ENCODE data around the gene GPRIN1. TPM values are rescaled to one million over a fixed set of nuclear protein-coding genes. Genes with fewer than 3 reads are reported as not detected.

Gene GPRIN1
- total RNA-seq, 4 donors from 2014 or later, result 0.40 to 1.4 TPM; not detected in 2

DNA sequence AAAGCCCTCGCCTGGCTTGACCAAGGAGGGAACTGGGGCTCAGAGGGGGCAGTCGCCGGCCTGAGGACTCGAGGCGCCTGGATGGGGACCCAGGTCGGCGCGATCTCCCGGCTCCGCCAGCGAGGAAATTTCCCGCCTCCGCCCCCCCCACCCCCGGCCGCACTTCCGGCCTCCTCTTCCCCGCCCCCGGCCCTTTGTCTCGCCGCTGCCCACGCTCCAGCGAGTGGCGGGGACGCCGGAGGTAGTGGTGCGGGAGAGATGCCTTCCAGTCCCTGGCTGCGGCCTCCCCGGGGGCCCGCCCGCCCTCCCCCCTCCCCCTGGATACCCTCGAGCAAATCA lies 448 bp upstream of the GPRIN1 start:
- TF ChIP-seq, protein P1, sequence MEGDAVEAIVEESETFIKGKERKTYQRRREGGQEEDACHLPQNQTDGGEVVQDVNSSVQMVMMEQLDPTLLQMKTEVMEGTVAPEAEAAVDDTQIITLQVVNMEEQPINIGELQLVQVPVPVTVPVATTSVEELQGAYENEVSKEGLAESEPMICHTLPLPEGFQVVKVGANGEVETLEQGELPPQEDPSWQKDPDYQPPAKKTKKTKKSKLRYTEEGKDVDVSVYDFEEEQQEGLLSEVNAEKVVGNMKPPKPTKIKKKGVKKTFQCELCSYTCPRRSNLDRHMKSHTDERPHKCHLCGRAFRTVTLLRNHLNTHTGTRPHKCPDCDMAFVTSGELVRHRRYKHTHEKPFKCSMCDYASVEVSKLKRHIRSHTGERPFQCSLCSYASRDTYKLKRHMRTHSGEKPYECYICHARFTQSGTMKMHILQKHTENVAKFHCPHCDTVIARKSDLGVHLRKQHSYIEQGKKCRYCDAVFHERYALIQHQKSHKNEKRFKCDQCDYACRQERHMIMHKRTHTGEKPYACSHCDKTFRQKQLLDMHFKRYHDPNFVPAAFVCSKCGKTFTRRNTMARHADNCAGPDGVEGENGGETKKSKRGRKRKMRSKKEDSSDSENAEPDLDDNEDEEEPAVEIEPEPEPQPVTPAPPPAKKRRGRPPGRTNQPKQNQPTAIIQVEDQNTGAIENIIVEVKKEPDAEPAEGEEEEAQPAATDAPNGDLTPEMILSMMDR (IDR thresholded peaks at IDR 0.05), result no peak
- no peak for TF ChIP-seq POLR2A (IDR thresholded peaks at IDR 0.05)
- Histone ChIP-seq H3K4me3 (peak overlapping the region; percentile 25 to 31), H3K27ac (no peak overlapping the region), H3K4me1 (peaks cover 0 to 9% of the 10 kb centered on the region in 2 donors), H3K36me3 (no peaks in the 10 kb centered on the region), H3K9me3 (no peaks in the 10 kb centered on the region), H3K27me3 (peaks cover 0 to 8% of the 10 kb centered on the region in 2 donors)
- intact Hi-C loops (cut with DNase I; ENCODE audit: low total_unique reads), result no loop called here
- DNase-seq, result no peak

DNA sequence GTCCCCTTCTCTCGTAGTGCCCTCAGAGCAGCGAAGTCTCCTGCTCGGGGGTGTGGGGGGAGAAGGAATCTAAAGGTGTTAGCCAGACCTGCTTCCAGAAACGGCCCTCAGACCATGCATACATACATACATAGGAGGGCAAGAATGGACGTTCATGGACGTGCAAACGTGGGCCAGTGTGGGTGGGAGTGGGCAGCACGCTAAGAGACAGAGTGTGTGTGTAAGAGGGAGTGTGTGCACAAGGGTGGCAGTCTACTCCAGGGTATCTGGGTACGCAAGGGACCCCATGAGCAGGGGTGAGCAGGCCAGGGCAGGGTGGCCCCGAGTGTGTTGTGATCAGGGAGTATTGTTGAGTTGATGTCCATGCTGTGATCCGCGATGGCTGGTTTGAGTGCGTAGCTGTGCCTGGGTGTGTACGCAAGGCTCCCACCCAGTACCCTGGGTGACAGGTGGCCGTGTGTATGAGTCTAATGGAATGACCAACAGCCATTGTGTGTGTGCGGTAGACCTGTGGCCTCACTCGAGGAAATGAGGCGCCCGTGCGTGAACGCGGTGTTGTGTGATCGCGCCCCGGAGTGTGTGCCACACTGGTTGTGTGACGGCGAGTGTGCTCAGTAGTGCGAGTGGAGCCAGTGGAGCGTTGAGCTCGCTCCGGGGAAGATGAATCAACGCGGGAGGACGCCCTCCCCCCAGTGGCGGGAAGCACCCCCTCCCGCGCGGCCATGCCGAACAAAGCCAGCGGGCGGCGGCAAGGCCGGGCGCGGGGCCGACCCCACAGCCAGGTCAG lies 826 bp downstream of the GPRIN1 start:
- DNase-seq, result no peak
- Histone ChIP-seq H3K36me3 (no peaks in the 10 kb centered on the region), H3K9me3 (no peaks in the 10 kb centered on the region), H3K27me3 (peaks cover 0 to 8% of the 10 kb centered on the region in 2 donors), H3K4me1 (peaks cover 0 to 9% of the 10 kb centered on the region in 2 donors), H3K27ac (no peak overlapping the region), H3K4me3 (peak overlapping the region; percentile 24 to 31)
- intact Hi-C loops (cut with DNase I; ENCODE audit: low total_unique reads), result no loop called here
- TF ChIP-seq, protein P1 (IDR thresholded peaks at IDR 0.05), result no peak
- no peak for TF ChIP-seq POLR2A (IDR thresholded peaks at IDR 0.05)

DNA sequence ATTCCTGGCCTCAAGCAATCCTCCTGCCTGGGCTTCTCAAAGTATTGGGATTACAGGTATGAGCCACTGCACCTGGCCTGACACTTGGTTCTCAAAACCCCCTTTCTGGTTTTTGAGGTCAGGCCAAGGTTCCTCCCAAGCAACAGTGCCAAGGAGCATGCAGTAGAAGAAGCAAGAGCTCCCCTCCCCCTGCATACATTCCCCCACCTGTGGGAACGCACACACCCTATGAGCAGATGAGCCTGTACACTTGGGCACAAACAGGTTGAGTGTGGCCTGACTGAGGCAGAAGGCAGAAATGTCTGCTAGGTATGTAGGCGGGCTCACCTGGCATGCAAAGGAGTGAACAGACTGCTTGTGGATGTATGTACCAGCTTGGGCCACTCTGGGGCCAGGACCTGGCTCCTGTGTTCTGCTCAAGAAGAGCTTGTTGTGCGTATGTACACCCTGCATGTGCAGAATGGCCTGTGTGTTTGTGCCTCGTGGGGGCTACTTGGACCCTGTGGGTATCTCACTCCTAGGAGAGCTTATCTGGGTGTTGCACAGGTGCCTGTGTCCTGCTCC lies 1.7 kb downstream of the GPRIN1 start:
- no peaks in the 10 kb centered on the region for H3K9me3 ChIP-seq
- H3K36me3 ChIP-seq, result no peaks in the 10 kb centered on the region
- TF ChIP-seq, protein P1 (IDR thresholded peaks at IDR 0.05), result no peak
- no peak for TF ChIP-seq POLR2A (IDR thresholded peaks at IDR 0.05)
- H3K27ac ChIP-seq, result no peak overlapping the region
- H3K4me1 ChIP-seq, result peaks cover 0 to 9% of the 10 kb centered on the region in 2 donors
- H3K27me3 ChIP-seq, result peaks cover 0 to 8% of the 10 kb centered on the region in 2 donors
- no peak for DNase-seq
- intact Hi-C loops (cut with DNase I; ENCODE audit: low total_unique reads), result no loop called here
- no peak overlapping the region for H3K4me3 ChIP-seq

DNA sequence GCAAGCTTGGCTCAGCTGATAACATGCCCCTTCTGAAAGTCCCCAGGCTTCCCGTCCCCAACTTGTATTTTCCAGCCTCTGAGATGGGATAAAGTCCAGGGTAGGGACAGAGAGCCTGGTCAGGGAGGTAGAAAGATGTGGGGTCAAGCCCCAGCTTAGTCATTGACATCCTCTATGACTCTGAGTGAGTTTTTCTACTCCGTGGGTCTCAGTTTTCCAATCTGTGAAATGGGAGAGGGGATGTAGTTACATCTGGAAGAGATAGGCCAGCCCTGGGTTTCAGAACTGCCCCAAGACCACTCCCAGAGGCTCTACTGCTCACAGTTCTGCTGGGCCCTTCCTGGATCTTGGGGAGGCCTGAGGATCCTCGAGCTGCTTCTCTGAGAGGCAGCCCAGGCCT lies 3.1 kb downstream of the GPRIN1 start:
- Histone ChIP-seq H3K27ac (no peak overlapping the region), H3K27me3 (peaks cover 0 to 8% of the 10 kb centered on the region in 2 donors), H3K9me3 (no peaks in the 10 kb centered on the region), H3K36me3 (no peaks in the 10 kb centered on the region), H3K4me3 (no peak overlapping the region), H3K4me1 (peaks cover 0 to 9% of the 10 kb centered on the region in 2 donors)
- TF ChIP-seq, protein P1 (IDR thresholded peaks at IDR 0.05), result no peak
- TF ChIP-seq POLR2A (IDR thresholded peaks at IDR 0.05), result no peak
- no peak for DNase-seq
- intact Hi-C loops (cut with DNase I; ENCODE audit: low total_unique reads), result no loop called here

DNA sequence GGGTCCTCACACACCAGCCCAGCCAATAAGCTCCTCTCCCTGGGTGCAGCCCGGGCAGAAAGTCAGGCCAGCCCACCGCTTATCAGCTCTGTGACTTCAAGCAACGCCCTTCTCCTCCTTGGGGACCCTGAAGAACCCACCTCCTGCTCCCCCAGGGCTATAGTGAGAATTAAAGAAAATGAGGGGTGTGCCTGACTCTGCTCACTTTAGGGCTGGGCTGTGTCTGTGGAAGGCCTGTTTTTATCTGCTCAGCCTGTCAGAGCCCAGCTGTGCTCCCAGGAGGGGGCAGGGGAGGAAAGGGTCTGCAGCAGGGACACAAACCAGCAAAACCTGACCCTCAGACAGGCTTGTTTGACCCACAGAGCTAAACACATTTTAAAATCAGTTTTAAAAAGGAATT lies 3.9 kb downstream of the GPRIN1 start:
- Histone ChIP-seq H3K27ac (no peak overlapping the region), H3K27me3 (peaks cover 0 to 8% of the 10 kb centered on the region in 2 donors), H3K36me3 (no peaks in the 10 kb centered on the region), H3K4me1 (peaks cover 0 to 9% of the 10 kb centered on the region in 2 donors), H3K4me3 (no peak overlapping the region), H3K9me3 (no peaks in the 10 kb centered on the region)
- intact Hi-C loops (cut with DNase I; ENCODE audit: low total_unique reads), result no loop called here
- TF ChIP-seq POLR2A (IDR thresholded peaks at IDR 0.05), result no peak
- TF ChIP-seq, protein P1 (IDR thresholded peaks at IDR 0.05), result no peak
- DNase-seq, result no peak
